GOT3 (cell line): ENCODE results near the gene BNC2.

Experiments
- DNase-seq: peaks from one replicate; lab custom pipeline; 2025; ENCODE audit warnings: mixed read lengths; lab: John Stamatoyannopoulos, UW

BNC2 gene

GRCh38 chr9:16816011-16816410 lies 54.5 kb downstream of the BNC2 start:
- DNase-seq, result no peak

- DNase-seq, result no peak
These were observed 55.4 kb downstream of the BNC2 start for GRCh38 chr9:16815079-16815478.

GRCh38 chr9:16813838-16814237 lies 56.6 kb downstream of the BNC2 start:
- no peak for DNase-seq

- no peak for DNase-seq
These were observed 58.3 kb downstream of the BNC2 start for GRCh38 chr9:16811987-16812685.

- no peak for DNase-seq
These were observed 60.4 kb downstream of the BNC2 start for GRCh38 chr9:16809912-16810610.

- DNase-seq, result no peak
These were observed 63.8 kb downstream of the BNC2 start for GRCh38 chr9:16806674-16807073.

GRCh38 chr9:16803648-16804047 lies 66.8 kb downstream of the BNC2 start:
- DNase-seq, result no peak

GRCh38 chr9:16801871-16802466 lies 68.5 kb downstream of the BNC2 start:
- no peak for DNase-seq

GRCh38 chr9:16796304-16796825 lies 74.1 kb downstream of the BNC2 start:
- DNase-seq, result no peak

GRCh38 chr9:16794871-16795639 lies 75.4 kb downstream of the BNC2 start:
- no peak for DNase-seq

GRCh38 chr9:16794103-16794502 lies 76.4 kb downstream of the BNC2 start:
- no peak for DNase-seq

- no peak for DNase-seq
These were observed 82.7 kb downstream of the BNC2 start for GRCh38 chr9:16787724-16788123.

GRCh38 chr9:16784002-16784401 lies 86.5 kb downstream of the BNC2 start:
- no peak for DNase-seq

GRCh38 chr9:16782490-16782889 lies 88.0 kb downstream of the BNC2 start:
- DNase-seq, result no peak

- no peak for DNase-seq
These were observed 95.1 kb downstream of the BNC2 start for GRCh38 chr9:16775330-16775729.

GRCh38 chr9:16773617-16774016 lies 96.9 kb downstream of the BNC2 start:
- DNase-seq, result no peak

- DNase-seq, result no peak
These were observed 97.4 kb downstream of the BNC2 start for GRCh38 chr9:16773116-16773515.

GRCh38 chr9:16771356-16771755 lies 99.1 kb downstream of the BNC2 start:
- DNase-seq, result no peak

- no peak for DNase-seq
These were observed 101.2 kb downstream of the BNC2 start for GRCh38 chr9:16769291-16769690.

- no peak for DNase-seq
These were observed 101.7 kb downstream of the BNC2 start for GRCh38 chr9:16768816-16769215.

- no peak for DNase-seq
These were observed 103.1 kb downstream of the BNC2 start for GRCh38 chr9:16767366-16767765.

- DNase-seq, result no peak
These were observed 106.5 kb downstream of the BNC2 start for GRCh38 chr9:16763946-16764345.
